ENCODE results near the gene ZBTB42. TPM values are rescaled to one million over a fixed set of nuclear protein-coding genes. Genes with fewer than 3 reads are reported as not detected.

ZBTB42 gene
- total RNA-seq, 1 experiment from 2014 or later, result 0.38 TPM

- no peak overlapping the region for H3K4me3 ChIP-seq
- H3K27me3 ChIP-seq, result no peaks in the 10 kb centered on the region
- H3K27ac ChIP-seq, result no peak overlapping the region
- no peak for DNase-seq
- H3K9me3 ChIP-seq (replicated peaks), result no peaks in the 10 kb centered on the region
- H3K4me1 ChIP-seq, result no peaks in the 10 kb centered on the region
- peaks cover 70% of the 10 kb centered on the region for H3K36me3 ChIP-seq
Observed at GRCh38 chr14:104774453-104775072, 26.3 kb upstream of the ZBTB42 start.

- DNase-seq, result no peak
- Histone ChIP-seq H3K36me3 (peaks cover 70% of the 10 kb centered on the region), H3K9me3 (replicated peaks) (no peaks in the 10 kb centered on the region)
Observed at GRCh38 chr14:104775073-104775489, 25.8 kb upstream of the ZBTB42 start.

GRCh38 chr14:104776481-104776880, 24.4 kb upstream of the ZBTB42 start:
- DNase-seq, result no peak
- H3K4me3 ChIP-seq, result no peak overlapping the region
- H3K27me3 ChIP-seq, result no peaks in the 10 kb centered on the region
- no peak overlapping the region for H3K27ac ChIP-seq
- H3K4me1 ChIP-seq, result no peaks in the 10 kb centered on the region
- H3K9me3 ChIP-seq (replicated peaks), result no peaks in the 10 kb centered on the region
- H3K36me3 ChIP-seq, result peaks cover 62% of the 10 kb centered on the region

More at GRCh38 chr14:104775073-104775489, 25.8 kb upstream of the ZBTB42 start:
- H3K4me3 ChIP-seq, result no peak overlapping the region
- H3K27me3 ChIP-seq, result no peaks in the 10 kb centered on the region
- H3K4me1 ChIP-seq, result no peaks in the 10 kb centered on the region
- H3K27ac ChIP-seq, result no peak overlapping the region

DNA sequence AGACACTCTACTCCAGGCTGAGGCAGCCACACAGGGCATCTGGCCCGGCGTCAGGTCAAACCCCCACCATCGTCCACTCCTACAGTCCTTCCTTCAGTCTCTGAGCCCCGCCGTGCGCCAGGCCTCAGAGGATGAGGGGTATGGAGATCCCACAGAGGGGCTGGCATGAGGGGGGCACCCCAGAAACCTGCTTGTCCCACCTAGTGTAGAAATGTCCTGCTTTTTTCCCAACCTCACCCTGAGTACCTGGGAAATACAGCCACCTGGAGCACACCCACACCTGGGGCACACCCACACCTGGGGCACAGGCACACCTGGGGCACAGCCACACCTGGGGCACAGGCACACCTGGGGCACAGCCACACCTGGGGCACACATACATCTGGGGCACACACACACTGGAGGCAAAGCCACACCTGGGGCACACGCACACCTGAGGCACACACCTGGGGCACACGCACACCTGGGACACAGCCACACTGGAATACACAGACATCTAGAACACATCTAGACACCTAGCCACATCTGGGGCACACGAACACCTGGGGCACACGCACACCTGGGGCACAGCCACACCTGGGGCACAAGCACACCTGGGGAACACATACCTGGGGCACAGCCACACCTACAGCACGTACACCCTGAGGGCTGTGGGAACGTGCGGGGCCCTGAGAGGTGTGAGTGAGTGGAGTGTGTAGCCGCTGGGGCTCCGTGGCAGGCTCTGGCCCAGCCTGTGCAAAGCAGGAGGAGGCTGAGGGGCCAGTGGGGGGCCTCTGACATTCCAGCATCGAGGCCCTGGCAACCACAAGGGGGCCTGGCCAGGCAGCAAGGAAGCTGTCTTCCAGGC, 23.7 kb upstream of the ZBTB42 start:
- no peaks in the 10 kb centered on the region for H3K9me3 ChIP-seq (replicated peaks)
- no peaks in the 10 kb centered on the region for H3K27me3 ChIP-seq
- peaks cover 55% of the 10 kb centered on the region for H3K36me3 ChIP-seq
- H3K27ac ChIP-seq, result no peak overlapping the region
- H3K4me1 ChIP-seq, result no peaks in the 10 kb centered on the region
- no peak overlapping the region for H3K4me3 ChIP-seq
- no peak for DNase-seq

- Histone ChIP-seq H3K36me3 (peaks cover 49% of the 10 kb centered on the region), H3K27me3 (no peaks in the 10 kb centered on the region)
- no peak for DNase-seq
Observed at GRCh38 chr14:104777808-104778249, 23.1 kb upstream of the ZBTB42 start.

DNA sequence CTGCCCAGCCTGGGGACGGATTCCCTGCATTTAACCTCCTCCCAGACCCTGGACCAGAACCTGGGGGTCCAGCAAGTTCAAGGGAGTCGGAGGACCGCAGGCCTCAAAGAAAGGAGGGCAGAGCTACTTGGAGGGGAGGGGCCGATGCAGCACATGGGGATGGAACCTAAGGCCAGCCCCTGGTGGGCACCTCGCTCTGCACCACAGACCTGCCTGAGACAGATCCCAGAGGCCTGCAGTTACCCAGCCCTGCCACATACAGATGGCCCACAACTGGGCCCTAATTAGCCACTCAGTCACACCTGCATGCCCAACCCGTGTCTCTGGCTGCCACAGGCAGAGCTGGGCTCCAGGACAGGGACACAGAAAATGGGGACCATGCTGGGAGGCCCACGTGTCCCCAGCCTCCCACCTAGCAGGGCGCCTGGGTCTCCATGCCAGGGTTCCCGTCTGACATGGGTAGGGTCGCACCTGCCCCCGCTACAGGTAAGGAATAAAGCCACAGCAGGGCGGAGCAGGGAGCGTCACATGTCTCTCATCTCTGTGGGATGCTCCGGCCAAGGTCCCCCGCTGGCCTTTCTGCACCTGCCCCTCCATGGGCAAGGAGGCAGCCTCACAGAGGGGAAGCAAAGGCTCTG, 22.1 kb upstream of the ZBTB42 start:
- Histone ChIP-seq H3K27ac (no peak overlapping the region), H3K27me3 (no peaks in the 10 kb centered on the region), H3K9me3 (replicated peaks) (no peaks in the 10 kb centered on the region), H3K4me3 (no peak overlapping the region), H3K36me3 (peaks cover 39% of the 10 kb centered on the region), H3K4me1 (no peaks in the 10 kb centered on the region)
- no peak for DNase-seq

More at GRCh38 chr14:104777808-104778249, 23.1 kb upstream of the ZBTB42 start:
- no peak overlapping the region for H3K27ac ChIP-seq
- no peaks in the 10 kb centered on the region for H3K9me3 ChIP-seq (replicated peaks)
- H3K4me3 ChIP-seq, result no peak overlapping the region
- no peaks in the 10 kb centered on the region for H3K4me1 ChIP-seq

DNA sequence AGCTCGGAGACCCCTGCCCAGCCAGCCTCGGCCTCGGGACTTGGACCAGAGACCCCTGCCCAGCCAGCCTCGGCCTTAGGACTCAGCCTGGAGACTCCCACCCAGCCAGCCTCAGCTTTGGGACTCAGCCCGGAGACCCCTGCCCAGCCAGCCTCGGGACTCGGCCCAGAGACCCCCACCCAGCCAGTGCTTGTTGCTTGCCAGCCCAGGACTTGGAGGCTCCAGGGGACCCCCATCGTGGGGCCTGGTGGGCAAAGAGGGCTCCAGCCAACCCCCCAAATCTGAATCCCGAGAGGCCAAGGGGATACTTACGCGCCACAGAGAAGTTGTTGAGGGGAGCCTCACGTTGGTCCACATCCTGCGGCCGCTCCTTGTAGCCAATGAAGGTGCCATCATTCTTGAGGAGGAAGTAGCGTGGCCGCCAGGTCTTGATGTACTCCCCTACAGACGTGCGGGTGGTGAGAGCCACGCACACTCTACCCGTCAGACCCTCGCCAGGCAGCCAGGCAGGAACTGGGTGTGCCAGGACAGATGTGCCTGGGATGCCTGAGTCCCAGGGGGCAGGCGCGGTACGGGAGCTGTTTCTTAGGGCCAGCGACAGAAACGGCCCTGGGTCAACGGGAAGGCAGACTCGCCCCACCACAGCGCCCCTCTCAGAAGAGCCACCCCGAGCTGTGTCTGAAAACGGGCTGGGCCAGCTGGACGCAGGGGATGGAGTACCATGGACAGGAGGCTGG, 21.0 kb upstream of the ZBTB42 start:
- peaks cover 29% of the 10 kb centered on the region for H3K36me3 ChIP-seq
- DNase-seq, result no peak

GRCh38 chr14:104780513-104781030, 20.3 kb upstream of the ZBTB42 start:
- no peak for DNase-seq
- H3K4me3 ChIP-seq, result no peak overlapping the region
- no peaks in the 10 kb centered on the region for H3K4me1 ChIP-seq
- H3K9me3 ChIP-seq (replicated peaks), result no peaks in the 10 kb centered on the region
- peaks cover 23% of the 10 kb centered on the region for H3K36me3 ChIP-seq
- H3K27ac ChIP-seq, result no peak overlapping the region
- no peaks in the 10 kb centered on the region for H3K27me3 ChIP-seq

More for the DNA sequence above, 21.0 kb upstream of the ZBTB42 start:
- H3K4me3 ChIP-seq, result no peak overlapping the region
- H3K27ac ChIP-seq, result no peak overlapping the region
- no peaks in the 10 kb centered on the region for H3K9me3 ChIP-seq (replicated peaks)
- H3K27me3 ChIP-seq, result no peaks in the 10 kb centered on the region
- H3K4me1 ChIP-seq, result no peaks in the 10 kb centered on the region

- peaks cover 17% of the 10 kb centered on the region for H3K36me3 ChIP-seq
- H3K4me3 ChIP-seq, result no peak overlapping the region
Observed at GRCh38 chr14:104781271-104782077, 19.4 kb upstream of the ZBTB42 start.

GRCh38 chr14:104782086-104782807, 18.7 kb upstream of the ZBTB42 start:
- peaks cover 10% of the 10 kb centered on the region for H3K36me3 ChIP-seq

More at GRCh38 chr14:104781271-104782077, 19.4 kb upstream of the ZBTB42 start:
- no peak for DNase-seq
- Histone ChIP-seq H3K4me1 (no peaks in the 10 kb centered on the region), H3K27me3 (no peaks in the 10 kb centered on the region), H3K9me3 (replicated peaks) (no peaks in the 10 kb centered on the region), H3K27ac (no peak overlapping the region)

GRCh38 chr14:104782808-104783139, 18.1 kb upstream of the ZBTB42 start:
- DNase-seq, result no peak
- Histone ChIP-seq H3K4me1 (peaks cover 3% of the 10 kb centered on the region), H3K9me3 (replicated peaks) (no peaks in the 10 kb centered on the region), H3K27ac (no peak overlapping the region), H3K27me3 (no peaks in the 10 kb centered on the region), H3K4me3 (no peak overlapping the region), H3K36me3 (peaks cover 11% of the 10 kb centered on the region)

More at GRCh38 chr14:104782086-104782807, 18.7 kb upstream of the ZBTB42 start:
- Histone ChIP-seq H3K9me3 (replicated peaks) (no peaks in the 10 kb centered on the region), H3K27ac (no peak overlapping the region), H3K4me1 (no peaks in the 10 kb centered on the region), H3K4me3 (no peak overlapping the region), H3K27me3 (no peaks in the 10 kb centered on the region)
- no peak for DNase-seq

- Histone ChIP-seq H3K36me3 (peaks cover 13% of the 10 kb centered on the region), H3K27ac (no peak overlapping the region), H3K9me3 (replicated peaks) (no peaks in the 10 kb centered on the region), H3K4me3 (no peak overlapping the region), H3K27me3 (no peaks in the 10 kb centered on the region), H3K4me1 (peaks cover 10% of the 10 kb centered on the region)
- DNase-seq, result no peak
Observed at GRCh38 chr14:104783484-104784217, 17.2 kb upstream of the ZBTB42 start.

DNA sequence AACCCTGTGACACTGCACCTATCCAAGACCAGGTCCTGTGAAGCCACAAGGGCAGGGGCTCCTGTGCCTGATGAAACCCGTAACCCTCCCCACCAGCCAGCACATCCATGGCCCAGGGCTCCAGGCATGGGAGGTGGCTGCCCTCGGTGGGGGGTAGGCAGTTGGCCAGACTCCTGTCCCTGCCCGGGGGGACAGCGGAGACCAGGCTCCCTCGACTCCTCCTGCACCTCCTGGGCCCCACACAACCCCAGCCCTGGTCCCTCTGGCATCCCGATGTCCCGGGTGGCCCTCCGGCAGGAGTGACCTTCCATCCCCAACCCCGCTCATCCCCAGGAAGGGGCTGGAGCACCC, 16.7 kb upstream of the ZBTB42 start:
- DNase-seq, result no peak
- Histone ChIP-seq H3K9me3 (replicated peaks) (no peaks in the 10 kb centered on the region), H3K4me1 (peaks cover 15% of the 10 kb centered on the region), H3K27me3 (no peaks in the 10 kb centered on the region), H3K36me3 (peaks cover 16% of the 10 kb centered on the region), H3K4me3 (no peak overlapping the region), H3K27ac (no peak overlapping the region)

All from SJCRH30 (cell line).